Measurements from ENCODE around the gene CASTOR2.

GRCh38 chr7:75018570-75019364, 54.3 kb downstream of the CASTOR2 start:
- TF ChIP-seq CTCF (conservative IDR thresholded peaks at IDR 0.05 in 1 of 2, IDR thresholded peaks at IDR 0.05 in 1 of 2; ENCODE audit: extremely low read depth in 1 of 2, insufficient read depth in 1 of 2, low read depth in 1 of 2, low read length in 2 of 2) (no peak), EZH2 (IDR thresholded peaks at IDR 0.05; ENCODE audit: borderline replicate concordance, low read length) (no peak)
